HG03354 (cell line): Measurements from ENCODE around the gene ZNF708.
"Not testable (repeated sequence)": the region's sequence is repeated elsewhere in the genome, so short reads cannot be mapped to it uniquely, and the experiment has no call there.

Experiments
- ATAC-seq: cut with Tn5 transposase; IDR thresholded peaks from one replicate; pipeline ENCODE4 v1.9.1; 2021; ENCODE audit warnings: mild to moderate bottlenecking; ENCODE audit not compliant: unreplicated experiment, poor library complexity, severe bottlenecking

ZNF708 gene

GRCh38 chr19:21328885-21329605 is at the start of gene ZNF708:
Gene ZNF708, minus strand, starts transcription at chr19:21329410. Its CDS starts 198 bp downstream, at chr19:21329212.
- peak; percentile 99 for ATAC-seq

DNA sequence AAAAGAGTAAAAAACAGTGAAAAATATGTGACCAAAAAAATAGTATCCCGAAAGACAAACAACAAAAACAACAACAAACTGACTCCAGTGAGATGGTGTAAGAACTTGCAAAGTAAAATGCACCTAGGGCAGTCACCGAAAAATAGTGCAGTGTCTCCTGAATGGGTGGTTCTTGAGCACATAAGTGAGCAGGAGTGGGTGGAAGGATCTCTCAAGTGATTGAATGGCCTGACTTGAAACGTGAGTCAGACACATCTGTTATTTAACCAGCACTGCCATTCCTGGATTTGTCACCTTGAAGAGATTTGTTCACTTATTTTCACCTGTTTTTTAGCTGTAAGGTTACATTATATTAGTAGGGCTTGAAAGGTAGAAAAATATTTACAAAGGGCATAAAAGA is 33.1 kb upstream of the ZNF708 start:
- no peak for ATAC-seq

- ATAC-seq: peak; percentile 98
These were observed 29.7 kb upstream of the ZNF708 start, which contains the start of gene ZNF738 for GRCh38 chr19:21358768-21359451. Gene ZNF738, plus strand, starts transcription at chr19:21359000. Its CDS starts 141 bp downstream, at chr19:21359141.

- no peak for ATAC-seq
These were observed 23.6 kb upstream of the ZNF708 start for GRCh38 chr19:21352830-21353229.

DNA sequence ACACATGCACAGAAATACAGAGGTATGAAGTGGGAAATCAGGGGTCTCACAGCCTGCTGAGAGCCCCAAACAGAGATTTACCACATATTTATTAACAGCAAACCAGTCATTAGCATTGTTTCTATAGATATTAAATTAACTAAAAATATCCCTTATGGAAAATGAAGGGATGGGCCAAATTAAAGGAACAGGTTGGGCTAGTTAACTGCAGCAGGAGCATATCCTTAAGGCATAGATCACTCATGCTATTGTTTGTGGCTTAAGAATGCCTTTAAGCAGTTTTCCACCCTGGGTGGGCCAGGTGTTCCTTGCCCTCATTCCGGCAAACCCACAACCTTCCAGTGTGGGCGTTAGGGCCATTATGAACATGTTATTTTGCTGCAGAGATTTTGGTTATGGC is 15.6 kb upstream of the ZNF708 start:
- not testable (repeated sequence) for ATAC-seq

GRCh38 chr19:21335721-21336120 is 6.5 kb upstream of the ZNF708 start:
- ATAC-seq: no peak

DNA sequence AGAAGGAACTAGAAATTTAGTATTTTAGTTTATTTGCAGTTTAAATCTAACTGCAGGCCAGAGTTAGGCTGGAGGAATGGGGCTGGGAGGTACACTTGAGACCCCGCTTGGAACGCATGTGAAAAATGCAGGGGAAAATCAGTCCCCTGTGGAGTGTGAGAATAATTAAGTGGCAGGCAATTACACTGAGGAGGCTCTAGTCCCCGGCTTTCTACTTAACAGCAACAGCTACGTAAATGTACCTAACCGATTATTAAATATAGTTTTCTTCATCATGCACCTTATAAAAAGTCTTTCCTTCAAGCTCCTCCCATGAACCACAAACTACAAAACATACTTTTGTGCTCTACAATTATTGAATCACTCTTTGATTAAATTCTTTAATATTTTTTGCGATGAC is 804 bp downstream of the ZNF708 start:
- no peak for ATAC-seq

DNA sequence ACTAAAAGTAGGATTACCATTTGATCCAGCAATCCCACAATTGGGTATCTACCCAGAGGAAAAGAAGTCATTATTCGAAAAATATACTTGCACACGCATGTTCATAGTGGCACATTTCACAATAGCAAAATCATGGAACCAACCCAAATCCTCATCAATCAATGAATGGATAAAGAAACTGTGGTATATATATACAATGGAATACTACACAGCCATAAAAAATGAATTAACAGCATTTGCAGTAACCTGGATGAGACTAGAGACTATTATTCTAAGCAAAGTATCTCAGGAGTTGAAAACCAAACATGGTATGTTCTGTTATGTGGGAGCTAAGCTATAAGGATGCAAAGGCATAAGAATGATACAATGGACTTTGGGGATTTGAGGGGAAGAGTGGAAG is 3.0 kb downstream of the ZNF708 start:
- no peak for ATAC-seq

DNA sequence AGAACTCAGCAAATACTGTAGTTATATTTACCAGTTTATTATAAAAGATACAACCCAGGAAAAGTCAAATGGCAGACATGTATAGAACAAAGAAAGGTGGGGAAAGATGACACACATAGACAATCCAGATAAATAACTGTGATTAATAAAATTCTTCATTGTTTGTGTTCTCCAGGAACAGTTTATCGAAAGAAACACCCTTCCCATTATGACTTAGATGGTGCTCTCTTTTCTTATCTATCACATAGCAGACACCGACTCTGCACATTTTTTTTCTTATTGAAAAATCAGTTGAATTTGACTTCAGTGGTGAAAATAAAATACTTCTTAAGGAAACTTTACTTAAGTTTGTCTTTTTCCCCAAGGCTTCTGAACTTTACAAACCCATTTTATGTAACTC is 6.2 kb downstream of the ZNF708 start:
- ATAC-seq: no peak

- ATAC-seq: no peak
These were observed 6.7 kb downstream of the ZNF708 start for GRCh38 chr19:21322528-21322927.

- ATAC-seq: no peak
These were observed 7.2 kb downstream of the ZNF708 start for GRCh38 chr19:21321996-21322395.

GRCh38 chr19:21321134-21321533 is 8.1 kb downstream of the ZNF708 start:
- no peak for ATAC-seq

GRCh38 chr19:21317821-21318220 is 11.4 kb downstream of the ZNF708 start:
- no peak for ATAC-seq

- ATAC-seq: no peak
These were observed 14.5 kb downstream of the ZNF708 start for GRCh38 chr19:21314676-21315075.

DNA sequence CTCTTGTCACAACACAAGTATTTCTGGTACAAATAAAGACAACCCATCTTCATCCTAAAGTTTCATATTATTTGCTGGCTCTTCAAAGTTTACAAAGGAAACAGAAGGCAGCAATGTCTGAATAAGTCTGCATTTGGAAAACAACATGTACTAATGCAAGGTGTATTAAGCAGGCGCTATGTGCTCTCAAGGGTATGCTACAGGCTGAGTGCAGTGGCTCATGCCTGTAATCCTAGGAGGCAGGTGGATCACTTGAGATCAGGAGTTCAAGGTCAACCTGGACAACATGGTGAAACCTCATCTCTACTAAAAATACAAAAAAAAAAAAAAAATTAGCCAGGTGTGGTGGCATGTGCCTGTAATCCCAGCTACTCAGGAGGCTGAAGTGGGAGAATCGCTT is 16.4 kb downstream of the ZNF708 start:
- not testable (repeated sequence) for ATAC-seq

DNA sequence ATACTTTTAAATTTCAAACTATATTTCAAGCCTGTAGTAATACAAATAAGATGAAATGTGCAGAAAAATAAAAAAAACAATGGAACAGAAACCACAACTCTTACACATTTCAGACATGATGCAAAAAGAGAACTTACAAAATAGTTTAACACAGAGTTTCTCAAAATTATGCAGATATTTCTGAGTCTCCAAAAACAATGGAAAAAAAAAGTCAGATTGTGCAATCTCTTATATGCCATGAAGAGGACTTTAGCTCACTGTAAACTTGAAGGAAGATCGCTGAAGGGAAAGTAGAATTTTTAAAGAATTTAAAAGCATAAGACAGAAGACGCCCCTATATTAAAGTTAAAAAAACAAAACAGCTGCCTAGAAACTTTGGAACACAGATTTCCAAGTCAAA is 20.4 kb downstream of the ZNF708 start:
- ATAC-seq: no peak

- ATAC-seq: not testable (repeated sequence)
These were observed 22.2 kb downstream of the ZNF708 start for GRCh38 chr19:21306881-21307479.

GRCh38 chr19:21293768-21294167 is 35.4 kb downstream of the ZNF708 start:
- ATAC-seq: not testable (repeated sequence)

GRCh38 chr19:21269813-21270212 is 59.4 kb downstream of the ZNF708 start:
- ATAC-seq: no peak

GRCh38 chr19:21264891-21265290 is 64.3 kb downstream of the ZNF708 start:
- ATAC-seq: no peak

DNA sequence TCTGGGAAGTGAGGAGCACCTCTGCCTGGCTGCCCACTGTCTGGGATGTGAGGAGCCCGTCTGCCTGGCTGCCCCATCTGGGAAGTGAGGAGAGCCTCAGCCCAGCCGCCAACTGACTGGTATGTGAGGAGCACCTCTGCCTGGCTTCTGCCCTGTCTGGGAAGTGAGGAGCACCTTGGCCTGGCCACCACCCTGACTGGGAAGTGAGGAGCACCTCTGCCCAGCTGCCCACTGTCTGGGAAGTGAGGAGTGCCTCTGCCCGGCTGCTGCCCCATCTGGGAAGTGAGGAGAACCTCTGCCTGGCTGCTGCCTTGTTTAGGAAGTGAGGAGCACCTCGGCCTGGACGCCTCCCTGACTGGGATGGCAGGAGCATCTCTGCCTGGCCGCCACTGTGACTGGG is 64.8 kb downstream of the ZNF708 start:
- ATAC-seq: no peak
